Endodermal cell (in vitro differentiated cells): Measurements from ENCODE around the gene XPO4. TPM values are rescaled to one million over a fixed set of nuclear protein-coding genes. Genes with fewer than 3 reads are reported as not detected.
A peak's percentile ranks its signal among the peaks of the same experiment; 100 is the strongest.

Source experiments
- DNase-seq: peaks from one replicate; pipeline ENCODE4 v3.0.0-alpha.2; 2017
- H3K27ac ChIP-seq: 2 replicates; pipeline ENCODE4 v1.5.1; 2013; ENCODE audit warnings: mild to moderate bottlenecking, low read depth, low read length, moderate library complexity
- H3K27me3 ChIP-seq: 2 replicates; pipeline ENCODE4 v1.6.1; 2013; ENCODE audit warnings: mild to moderate bottlenecking, low read length, moderate library complexity; ENCODE audit not compliant: insufficient read depth, control insufficient read depth, poor library complexity, severe bottlenecking
- H3K36me3 ChIP-seq: 2 replicates; pipeline ENCODE4 v1.7.0; 2013; ENCODE audit warnings: mild to moderate bottlenecking, low read length, moderate library complexity; ENCODE audit not compliant: control insufficient read depth, insufficient read depth
- H3K4me1 ChIP-seq: one replicate; pipeline ENCODE4 v1.7.0; 2013; ENCODE audit warnings: low read length; ENCODE audit not compliant: control insufficient read depth, insufficient read depth
- H3K4me3 ChIP-seq: 2 replicates; pipeline ENCODE4 v1.5.1; 2013; ENCODE audit warnings: mild to moderate bottlenecking, low read length, moderate library complexity
- H3K9ac ChIP-seq: 2 replicates; pipeline ENCODE4 v1.6.1; 2013; ENCODE audit warnings: mild to moderate bottlenecking, low read length, moderate library complexity; ENCODE audit not compliant: poor library complexity, severe bottlenecking; ENCODE audit errors: extremely low read depth
- H3K9me3 ChIP-seq: 2 replicates; pipeline ENCODE4 v1.6.1; 2013; ENCODE audit warnings: mild to moderate bottlenecking, low read length, moderate library complexity; ENCODE audit not compliant: control insufficient read depth
- H3K27ac Mint-ChIP-seq: 2 replicates; pipeline ENCODE4 v1.8.0; 2020; ENCODE audit warnings: mixed read lengths
- H3K27me3 Mint-ChIP-seq: 2 replicates; pipeline ENCODE4 v1.8.0; 2021; ENCODE audit warnings: mild to moderate bottlenecking, mixed read lengths; ENCODE audit not compliant: insufficient read depth
- H3K36me3 Mint-ChIP-seq: 2 replicates; pipeline ENCODE4 v1.8.0; 2020; ENCODE audit warnings: low read depth, mixed read lengths
- H3K4me1 Mint-ChIP-seq: 2 replicates; pipeline ENCODE4 v1.8.0; 2020; ENCODE audit warnings: mixed read lengths
- H3K4me3 Mint-ChIP-seq: 2 replicates; pipeline ENCODE4 v1.8.0; 2020; ENCODE audit warnings: mild to moderate bottlenecking, moderate library complexity, mixed read lengths
- H3K9me3 Mint-ChIP-seq: 2 replicates; pipeline ENCODE4 v1.8.0; 2020; ENCODE audit warnings: mild to moderate bottlenecking, mixed read lengths
- CTCF ChIP-seq: fragments of 200-600 bp; sonication (generic); conservative IDR thresholded peaks from 2 replicates; pipeline ENCODE4 v1.5.0; 2021; ENCODE audit warnings: antibody characterized with exemption, mild to moderate bottlenecking
- WGBS, 2 experiments: methylation state at CpG; one replicate each; pipeline versions ENCODE4 v1.1.5 to v1.1.7; 2013; ENCODE audit warnings: missing lambda C conversion rate in 2 of 2, mixed read lengths in 1 of 2; ENCODE audit not compliant: insufficient coverage in 1 of 2, insufficient read length in 1 of 2; 5-methylcytosine and 5-hydroxymethylcytosine counted together
- total RNA-seq, 2 donors: library from RNA; stranded (reverse); fragmentation: NEBNext Ultra II Directional in 1 of 2; extraction: Animal tissue kit (Norgen Biotek cat#: 25700) in 1 of 2; gene quantifications; 2 replicates in 1 of 2; 3 replicates in 1 of 2; pipeline ENCODE4 v1.2.1, GENCODE V29; 2021

The XPO4 gene
- total RNA-seq, 2 donors from 2014 or later: 28.8 to 32.0 TPM

DNA sequence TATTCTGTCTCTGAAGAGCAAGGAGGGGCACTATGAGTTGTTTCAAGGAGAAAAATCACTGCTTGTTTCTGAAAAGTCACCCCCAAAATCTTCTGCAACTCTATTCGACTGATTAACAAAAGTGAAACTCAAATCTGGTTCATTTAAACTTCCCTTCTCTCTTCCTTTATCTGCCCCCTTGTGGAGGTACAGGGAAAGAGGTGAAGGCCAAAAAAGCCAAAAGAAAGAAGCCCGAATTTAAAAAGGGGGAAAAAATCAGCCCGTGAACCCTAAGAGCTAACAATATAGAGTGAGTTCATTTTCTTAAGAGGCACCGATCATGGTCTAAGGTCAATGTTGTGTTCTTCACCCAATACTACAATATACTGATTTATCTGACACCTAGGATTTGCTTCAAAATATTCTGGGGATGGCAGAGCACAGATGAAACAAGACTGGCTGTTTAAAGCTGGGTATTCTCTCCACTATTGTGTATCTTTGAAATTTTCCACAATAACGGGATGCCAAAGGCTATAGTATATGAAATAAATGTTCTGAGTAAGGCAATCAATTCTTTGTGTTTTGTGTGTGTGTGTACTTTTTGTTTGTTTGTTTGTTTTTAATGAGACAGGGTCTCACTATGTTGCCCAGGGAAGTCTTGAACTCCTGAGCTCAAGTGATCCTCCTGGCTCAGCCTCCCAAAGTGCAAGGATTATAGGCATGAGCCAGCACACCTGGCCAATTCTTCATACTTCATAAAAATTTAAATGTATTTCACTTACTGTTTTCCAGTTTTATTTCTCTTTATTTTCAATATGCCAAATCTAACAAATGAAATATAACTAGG lies 73.8 kb downstream of the XPO4 start:
- Mint-ChIP-seq H3K27ac (peak overlapping the region; percentile 40), H3K27me3 (no peaks in the 10 kb centered on the region), H3K36me3 (peaks cover 2% of the 10 kb centered on the region), H3K4me1 (peaks cover 17% of the 10 kb centered on the region), H3K9me3 (no peaks in the 10 kb centered on the region), H3K4me3 (no peak overlapping the region)
- peaks cover 13% of the 10 kb centered on the region for H3K36me3 ChIP-seq
- peaks cover 10% of the 10 kb centered on the region for H3K4me1 ChIP-seq
- H3K4me3 ChIP-seq: no peak overlapping the region
- no peak for DNase-seq
- H3K27me3 ChIP-seq: no peaks in the 10 kb centered on the region
- no peaks in the 10 kb centered on the region for H3K9me3 ChIP-seq
- peak; percentile 86 for TF ChIP-seq CTCF
- 51 to 60% methylated on average over 2 to 5 of the region's 5 CpGs for WGBS, 2 experiments
- H3K27ac ChIP-seq: no peak overlapping the region
- no peak overlapping the region for H3K9ac ChIP-seq

GRCh38 chr13:20826843-20827560 lies 75.5 kb downstream of the XPO4 start:
- no peak for DNase-seq
- 92 to 93% methylated on average over 1 to 3 of the region's 3 CpGs for WGBS, 2 experiments
- no peak for TF ChIP-seq CTCF
- Histone ChIP-seq H3K4me1 (peaks cover 5% of the 10 kb centered on the region), H3K9me3 (no peaks in the 10 kb centered on the region), H3K9ac (no peak overlapping the region), H3K27me3 (no peaks in the 10 kb centered on the region), H3K4me3 (no peak overlapping the region), H3K27ac (no peak overlapping the region), H3K36me3 (peaks cover 13% of the 10 kb centered on the region)
- H3K27me3 Mint-ChIP-seq: no peaks in the 10 kb centered on the region
- no peak overlapping the region for H3K27ac Mint-ChIP-seq
- H3K4me1 Mint-ChIP-seq: peaks cover 9% of the 10 kb centered on the region
- no peaks in the 10 kb centered on the region for H3K9me3 Mint-ChIP-seq
- peaks cover 2% of the 10 kb centered on the region for H3K36me3 Mint-ChIP-seq
- H3K4me3 Mint-ChIP-seq: no peak overlapping the region

- H3K27ac ChIP-seq: no peak overlapping the region
- H3K4me1 Mint-ChIP-seq: peaks cover 7% of the 10 kb centered on the region
- peaks cover 6% of the 10 kb centered on the region for H3K4me1 ChIP-seq
Measured at GRCh38 chr13:20826301-20826700, 76.2 kb downstream of the XPO4 start.

More at GRCh38 chr13:20826301-20826700, 76.2 kb downstream of the XPO4 start:
- Histone ChIP-seq H3K36me3 (peaks cover 17% of the 10 kb centered on the region), H3K27me3 (no peaks in the 10 kb centered on the region), H3K9me3 (no peaks in the 10 kb centered on the region), H3K4me3 (no peak overlapping the region), H3K9ac (no peak overlapping the region)
- H3K9me3 Mint-ChIP-seq: no peaks in the 10 kb centered on the region
- no peaks in the 10 kb centered on the region for H3K27me3 Mint-ChIP-seq
- peaks cover 6% of the 10 kb centered on the region for H3K36me3 Mint-ChIP-seq
- WGBS, 2 experiments: 95% methylated on average over 4 of the region's 5 CpGs; no CpG with 5 or more reads in 1 of the 2 experiments
- H3K4me3 Mint-ChIP-seq: no peak overlapping the region
- TF ChIP-seq CTCF: no peak
- no peak overlapping the region for H3K27ac Mint-ChIP-seq
- DNase-seq: no peak
